Transverse colon (tissue), 4 donors: Measurements from ENCODE around the gene EP400.

ENCODE experiments used
- CTCF ChIP-seq, 5 experiments: fragments of 200-600 bp in 3 of 5; fragments of 450-650 bp in 2 of 5; sonication (generic) in 3 of 5; IDR thresholded peaks; 1 replicate in 2 of 5; 2 replicates in 3 of 5; pipeline ENCODE4 v1.5.1; 2016 to 2017; ENCODE audit warnings: antibody characterized with exemption in 5 of 5, inconsistent platforms in 3 of 5, mild to moderate bottlenecking in 2 of 5, moderate library complexity in 1 of 5
- EP300 ChIP-seq: sonication (generic); formaldehyde crosslinking; IDR thresholded peaks from one replicate; pipeline ENCODE4 v1.6.1; 2017; ENCODE audit warnings: antibody characterized with exemption, low read depth
- POLR2AphosphoS5 ChIP-seq, 3 donors: sonication (generic); formaldehyde crosslinking; IDR thresholded peaks; one replicate each; pipeline ENCODE4 v1.6.1; 2016; ENCODE audit warnings: antibody characterized with exemption in 3 of 3

GRCh38 chr12:131989021-131989420 is 39.3 kb downstream of the EP400 start:
- TF ChIP-seq CTCF (IDR thresholded peaks at IDR 0.05) (no peak), POLR2AphosphoS5 (IDR thresholded peaks at IDR 0.05) (no peak), EP300 (no peak)
